GM23338 (cell line): ENCODE data around the gene MYO3B. TPM values are rescaled to one million over a fixed set of nuclear protein-coding genes. Genes with fewer than 3 reads are reported as not detected.

ENCODE experiments used
- ATAC-seq: fragments of 200-7000 bp; cut with Tn5 transposase; 3 replicates; pipeline ENCODE4 v1.9.1; 2020
- DNase-seq: peaks from one replicate; pipeline ENCODE4 v3.0.0-alpha.2; 2015; ENCODE audit warnings: low spot score
- H2AFZ ChIP-seq: fragments of 200-600 bp; sonication (generic); 2 replicates; pipeline ENCODE4 v1.8.0; 2016; ENCODE audit warnings: antibody characterized with exemption, mild to moderate bottlenecking, moderate library complexity
- H3F3A ChIP-seq: fragments of 200-600 bp; sonication (generic); replicated peaks from 2 replicates; pipeline ENCODE4 v1.8.0; 2017; ENCODE audit warnings: antibody characterized with exemption, mixed run types, low read depth
- H3K27ac ChIP-seq: fragments of 200-600 bp; sonication (generic); 2 replicates; pipeline ENCODE4 v1.6.1; 2016; ENCODE audit warnings: low read depth
- H3K27me3 ChIP-seq: fragments of 200-600 bp; sonication (generic); 2 replicates; pipeline ENCODE4 v1.8.0; 2016; ENCODE audit warnings: mild to moderate bottlenecking, mixed run types, moderate library complexity; ENCODE audit not compliant: insufficient read depth
- H3K36me3 ChIP-seq: fragments of 200-600 bp; sonication (generic); 2 replicates; pipeline ENCODE4 v1.8.0; 2016; ENCODE audit warnings: mild to moderate bottlenecking; ENCODE audit not compliant: insufficient read depth
- H3K4me1 ChIP-seq: fragments of 200-600 bp; sonication (generic); 2 replicates; pipeline ENCODE4 v1.8.0; 2016; ENCODE audit warnings: mild to moderate bottlenecking, moderate library complexity; ENCODE audit not compliant: insufficient read depth
- H3K4me2 ChIP-seq: fragments of 200-600 bp; sonication (generic); 2 replicates; pipeline ENCODE4 v1.7.1; 2017; ENCODE audit warnings: mixed run types
- H3K4me3 ChIP-seq: fragments of 200-600 bp; sonication (generic); 2 replicates; pipeline ENCODE4 v1.6.1; 2016; ENCODE audit warnings: mixed run types
- H3K79me2 ChIP-seq: fragments of 200-600 bp; sonication (generic); replicated peaks from 2 replicates; pipeline ENCODE4 v1.8.0; 2017; ENCODE audit warnings: mild to moderate bottlenecking; ENCODE audit not compliant: insufficient read depth
- H3K9me2 ChIP-seq: fragments of 200-600 bp; sonication (generic); 2 replicates; pipeline ENCODE4 v1.8.0; 2017; ENCODE audit not compliant: insufficient read depth
- H4K20me1 ChIP-seq: fragments of 200-600 bp; sonication (generic); replicated peaks from 2 replicates; pipeline ENCODE4 v1.8.0; 2017; ENCODE audit warnings: mild to moderate bottlenecking; ENCODE audit not compliant: insufficient read depth
- H3K27ac Mint-ChIP-seq: 2 replicates; pipeline ENCODE4 v1.8.0; 2020; ENCODE audit warnings: inconsistent platforms, mild to moderate bottlenecking, moderate library complexity, mixed read lengths
- H3K27me3 Mint-ChIP-seq: 3 replicates; pipeline ENCODE4 v1.8.0; 2022; ENCODE audit warnings: low read depth, mild to moderate bottlenecking, moderate library complexity, mixed read lengths, inconsistent platforms; ENCODE audit not compliant: insufficient read depth, poor library complexity
- H3K36me3 Mint-ChIP-seq: 3 replicates; pipeline ENCODE4 v1.8.0; 2021; ENCODE audit warnings: low read depth, mild to moderate bottlenecking, inconsistent platforms, moderate library complexity, mixed read lengths
- H3K4me1 Mint-ChIP-seq: 3 replicates; pipeline ENCODE4 v1.8.0; 2020; ENCODE audit warnings: mild to moderate bottlenecking, inconsistent platforms, mixed read lengths
- H3K4me3 Mint-ChIP-seq: 3 replicates; pipeline ENCODE4 v1.8.0; 2021; ENCODE audit warnings: moderate library complexity, mild to moderate bottlenecking, inconsistent platforms, mixed read lengths
- H3K9me3 Mint-ChIP-seq: 3 replicates; pipeline ENCODE4 v1.8.0; 2020; ENCODE audit warnings: moderate library complexity, mild to moderate bottlenecking, inconsistent platforms, mixed read lengths
- POLR2AphosphoS5 ChIP-seq: IDR thresholded peaks from 2 replicates; pipeline ENCODE4 v1.6.1; 2016; ENCODE audit warnings: antibody characterized with exemption, low read depth
- STAT1 ChIP-seq: IDR thresholded peaks from one replicate; pipeline ENCODE4 v1.6.1; 2016; ENCODE audit warnings: antibody characterized with exemption; ENCODE audit not compliant: unreplicated experiment
- ZNF331 ChIP-seq: fragments of 250-450 bp; sonication (Bioruptor Pico); IDR thresholded peaks from 2 replicates; pipeline ENCODE4 v1.5.0; 2020; ENCODE audit warnings: low read depth, mild to moderate bottlenecking, moderate library complexity
- polyA plus RNA-seq: library from polyadenylated mRNA; unstranded; fragments of >200 nt; fragmentation: Nextera tagmentation; extraction: Ambion mirVana; gene quantifications from 2 replicates; pipeline ENCODE4 v1.2.1, GENCODE V29; 2016
- total RNA-seq: library from RNA; depleted of rRNA; stranded (reverse); fragments of >200 nt; shearing (Covaris generic); gene quantifications from 2 replicates; pipeline ENCODE4 v1.2.3, GENCODE V29; 2014
- TF ChIP-seq, protein P1 (sequence below), 2 experiments: fragments of 200-600 bp in 1 of 2; sonication (generic) in 1 of 2; conservative IDR thresholded peaks; 2 replicates each; pipeline versions ENCODE4 v1.5.1 to v1.6.1; 2016 to 2017; ENCODE audit warnings: antibody characterized with exemption in 2 of 2, low read depth in 2 of 2, mild to moderate bottlenecking in 2 of 2, moderate library complexity in 1 of 2
- TF ChIP-seq, protein P2 (sequence below): IDR thresholded peaks from one replicate; pipeline ENCODE4 v1.6.1; 2018; ENCODE audit warnings: antibody characterized with exemption; ENCODE audit not compliant: unreplicated experiment

The MYO3B gene
- total and polyA plus RNA-seq, 2 experiments from 2014 or later = 0.42 TPM; not detected in 1

DNA sequence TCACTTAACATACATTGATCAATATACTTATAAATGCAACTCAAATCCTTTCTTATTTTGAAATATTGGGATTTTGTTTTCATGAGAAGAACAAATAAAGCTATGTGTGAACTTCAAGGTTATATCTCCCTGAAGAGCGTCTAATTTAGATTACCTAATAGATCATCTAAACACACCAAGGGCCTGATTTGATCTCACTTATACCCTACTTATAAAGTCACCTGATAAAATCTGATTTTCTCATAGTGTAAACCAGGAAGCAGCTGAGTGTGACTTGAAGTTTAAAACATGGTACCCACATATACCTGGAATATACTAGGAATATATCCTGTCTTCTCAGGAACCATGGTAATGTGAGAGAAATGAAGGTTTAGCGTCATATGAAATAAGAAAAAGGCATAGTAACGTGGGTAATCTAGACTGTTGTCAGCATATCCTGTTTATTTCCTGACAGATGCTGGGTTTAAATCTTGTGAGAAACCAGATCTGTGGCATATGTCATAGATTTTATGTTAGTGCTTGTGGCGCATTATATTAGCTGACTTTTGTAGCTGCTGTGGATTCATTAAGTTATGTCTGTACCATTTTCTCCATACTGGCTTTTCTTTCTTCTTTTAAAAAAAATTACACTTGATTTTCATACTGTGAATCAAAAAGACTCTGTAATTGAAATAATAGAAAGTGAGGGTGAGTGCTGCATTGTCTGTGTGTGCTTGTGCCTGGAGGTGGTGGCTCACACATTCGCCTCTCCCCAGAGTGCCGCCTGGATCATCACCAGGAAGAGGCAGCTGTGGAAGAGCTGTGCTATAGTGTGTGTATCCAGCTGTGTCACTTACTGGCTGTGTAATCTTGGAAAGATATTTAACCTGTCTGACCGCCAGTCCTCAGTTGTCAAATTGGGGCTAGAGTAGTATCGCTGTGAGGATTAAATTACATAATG is 164.0 kb downstream of the MYO3B start (continued):
- TF ChIP-seq, protein P1, sequence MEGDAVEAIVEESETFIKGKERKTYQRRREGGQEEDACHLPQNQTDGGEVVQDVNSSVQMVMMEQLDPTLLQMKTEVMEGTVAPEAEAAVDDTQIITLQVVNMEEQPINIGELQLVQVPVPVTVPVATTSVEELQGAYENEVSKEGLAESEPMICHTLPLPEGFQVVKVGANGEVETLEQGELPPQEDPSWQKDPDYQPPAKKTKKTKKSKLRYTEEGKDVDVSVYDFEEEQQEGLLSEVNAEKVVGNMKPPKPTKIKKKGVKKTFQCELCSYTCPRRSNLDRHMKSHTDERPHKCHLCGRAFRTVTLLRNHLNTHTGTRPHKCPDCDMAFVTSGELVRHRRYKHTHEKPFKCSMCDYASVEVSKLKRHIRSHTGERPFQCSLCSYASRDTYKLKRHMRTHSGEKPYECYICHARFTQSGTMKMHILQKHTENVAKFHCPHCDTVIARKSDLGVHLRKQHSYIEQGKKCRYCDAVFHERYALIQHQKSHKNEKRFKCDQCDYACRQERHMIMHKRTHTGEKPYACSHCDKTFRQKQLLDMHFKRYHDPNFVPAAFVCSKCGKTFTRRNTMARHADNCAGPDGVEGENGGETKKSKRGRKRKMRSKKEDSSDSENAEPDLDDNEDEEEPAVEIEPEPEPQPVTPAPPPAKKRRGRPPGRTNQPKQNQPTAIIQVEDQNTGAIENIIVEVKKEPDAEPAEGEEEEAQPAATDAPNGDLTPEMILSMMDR (conservative IDR thresholded peaks at IDR 0.05; ENCODE audit: low read depth in 2 of 2) = no peak
- TF ChIP-seq STAT1 = no peak
- TF ChIP-seq, protein P2, sequence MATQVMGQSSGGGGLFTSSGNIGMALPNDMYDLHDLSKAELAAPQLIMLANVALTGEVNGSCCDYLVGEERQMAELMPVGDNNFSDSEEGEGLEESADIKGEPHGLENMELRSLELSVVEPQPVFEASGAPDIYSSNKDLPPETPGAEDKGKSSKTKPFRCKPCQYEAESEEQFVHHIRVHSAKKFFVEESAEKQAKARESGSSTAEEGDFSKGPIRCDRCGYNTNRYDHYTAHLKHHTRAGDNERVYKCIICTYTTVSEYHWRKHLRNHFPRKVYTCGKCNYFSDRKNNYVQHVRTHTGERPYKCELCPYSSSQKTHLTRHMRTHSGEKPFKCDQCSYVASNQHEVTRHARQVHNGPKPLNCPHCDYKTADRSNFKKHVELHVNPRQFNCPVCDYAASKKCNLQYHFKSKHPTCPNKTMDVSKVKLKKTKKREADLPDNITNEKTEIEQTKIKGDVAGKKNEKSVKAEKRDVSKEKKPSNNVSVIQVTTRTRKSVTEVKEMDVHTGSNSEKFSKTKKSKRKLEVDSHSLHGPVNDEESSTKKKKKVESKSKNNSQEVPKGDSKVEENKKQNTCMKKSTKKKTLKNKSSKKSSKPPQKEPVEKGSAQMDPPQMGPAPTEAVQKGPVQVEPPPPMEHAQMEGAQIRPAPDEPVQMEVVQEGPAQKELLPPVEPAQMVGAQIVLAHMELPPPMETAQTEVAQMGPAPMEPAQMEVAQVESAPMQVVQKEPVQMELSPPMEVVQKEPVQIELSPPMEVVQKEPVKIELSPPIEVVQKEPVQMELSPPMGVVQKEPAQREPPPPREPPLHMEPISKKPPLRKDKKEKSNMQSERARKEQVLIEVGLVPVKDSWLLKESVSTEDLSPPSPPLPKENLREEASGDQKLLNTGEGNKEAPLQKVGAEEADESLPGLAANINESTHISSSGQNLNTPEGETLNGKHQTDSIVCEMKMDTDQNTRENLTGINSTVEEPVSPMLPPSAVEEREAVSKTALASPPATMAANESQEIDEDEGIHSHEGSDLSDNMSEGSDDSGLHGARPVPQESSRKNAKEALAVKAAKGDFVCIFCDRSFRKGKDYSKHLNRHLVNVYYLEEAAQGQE = no peak
- TF ChIP-seq ZNF331 (CRISPR knock-in tag) = no peak
- TF ChIP-seq POLR2AphosphoS5 = no peak

DNA sequence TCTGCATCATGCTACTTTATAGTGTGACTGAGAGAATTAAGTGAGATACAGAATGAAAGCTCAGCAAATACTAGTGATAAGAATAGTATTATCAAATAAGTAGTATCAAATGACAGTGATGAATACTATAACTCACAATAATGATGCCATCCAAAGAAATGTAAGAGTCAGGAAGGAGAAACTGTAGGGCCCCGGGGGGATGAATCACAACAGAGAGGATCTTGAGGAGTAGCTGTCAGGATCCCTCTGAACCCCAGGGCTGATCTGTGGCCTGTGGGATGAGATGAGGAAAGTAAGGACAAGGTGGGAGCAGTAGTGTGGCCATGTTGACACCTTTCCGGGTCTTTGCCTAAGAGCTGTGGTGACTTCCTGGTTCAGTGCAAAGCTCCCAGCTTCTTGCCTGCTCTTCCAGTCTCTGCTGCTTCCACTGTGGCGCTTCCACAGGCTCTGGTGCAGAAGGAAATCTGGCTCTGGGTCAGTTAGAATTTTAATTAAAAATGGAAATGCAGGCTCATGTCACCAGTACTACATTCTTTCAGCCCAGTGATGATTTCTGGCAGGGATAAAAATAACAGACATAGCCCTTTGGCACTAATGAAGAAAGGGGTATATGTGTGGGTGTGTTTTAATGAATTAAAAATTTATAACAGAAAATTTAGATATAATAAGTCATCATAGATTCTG is 166.9 kb downstream of the MYO3B start:
- H3K36me3 ChIP-seq = no peaks in the 10 kb centered on the region
- no peaks in the 10 kb centered on the region for H3K9me2 ChIP-seq
- H3K27me3 Mint-ChIP-seq = no peaks in the 10 kb centered on the region
- no peaks in the 10 kb centered on the region for H3K79me2 ChIP-seq
- no peak overlapping the region for H3K4me2 ChIP-seq
- no peaks in the 10 kb centered on the region for H3K27me3 ChIP-seq
- H3K4me3 Mint-ChIP-seq = no peak overlapping the region
- H3K4me3 ChIP-seq = no peak overlapping the region
- no peak overlapping the region for H3K27ac Mint-ChIP-seq
- ATAC-seq = no peak
- H3F3A ChIP-seq = no peaks in the 10 kb centered on the region
- no peak overlapping the region for H3K27ac ChIP-seq
- H4K20me1 ChIP-seq = no peaks in the 10 kb centered on the region
- no peak overlapping the region for H2AFZ ChIP-seq
- TF ChIP-seq, protein P2 = no peak
- no peak for DNase-seq
- peaks cover 22% of the 10 kb centered on the region for H3K4me1 ChIP-seq
- H3K4me1 Mint-ChIP-seq = peaks cover 32% of the 10 kb centered on the region
- no peaks in the 10 kb centered on the region for H3K9me3 Mint-ChIP-seq
- H3K36me3 Mint-ChIP-seq = no peaks in the 10 kb centered on the region
